ENCODE measurements around the gene MLC1.

Gene MLC1

GRCh38 chr22:50056214-50056972, 28.8 kb downstream of the MLC1 start:
- TF ChIP-seq GLIS3 (CRISPR knock-in tag; IDR thresholded peaks at IDR 0.05) (no peak), CSRNP3 (CRISPR knock-in tag; IDR thresholded peaks at IDR 0.05) (no peak), OSR1 (CRISPR knock-in tag; IDR thresholded peaks at IDR 0.05) (no peak), ARNTL (CRISPR knock-in tag; IDR thresholded peaks at IDR 0.05; ENCODE audit: borderline replicate concordance, low read depth) (no peak), CREB5 (CRISPR knock-in tag; IDR thresholded peaks at IDR 0.05; ENCODE audit: low read depth) (no peak), ZNF70 (CRISPR knock-in tag; IDR thresholded peaks at IDR 0.05) (no peak)
- no peak for ATAC-seq

- TF ChIP-seq SNAI2 (CRISPR knock-in tag; IDR thresholded peaks at IDR 0.05), result no peak
- TF ChIP-seq ZNF8 (CRISPR knock-in tag; IDR thresholded peaks at IDR 0.05), result no peak
- no peak for TF ChIP-seq TSHZ2 (CRISPR knock-in tag; IDR thresholded peaks at IDR 0.05)
- no peak for TF ChIP-seq ZNF565 (CRISPR knock-in tag; conservative IDR thresholded peaks at IDR 0.05; ENCODE audit: low read depth)
- no peak for TF ChIP-seq ESRRG (CRISPR knock-in tag; IDR thresholded peaks at IDR 0.05)
- TF ChIP-seq ISL1 (CRISPR knock-in tag; IDR thresholded peaks at IDR 0.05), result no peak
- no peak for TF ChIP-seq ARNTL (CRISPR knock-in tag; IDR thresholded peaks at IDR 0.05; ENCODE audit: borderline replicate concordance, low read depth)
- no peak for TF ChIP-seq BACH2 (CRISPR knock-in tag; IDR thresholded peaks at IDR 0.05; ENCODE audit: borderline replicate concordance)
- TF ChIP-seq ZFP30 (CRISPR knock-in tag; IDR thresholded peaks at IDR 0.05), result no peak
- TF ChIP-seq CSDC2 (CRISPR knock-in tag; IDR thresholded peaks at IDR 0.05), result no peak
- TF ChIP-seq OSR1 (CRISPR knock-in tag; IDR thresholded peaks at IDR 0.05), result no peak
- TF ChIP-seq GLIS3 (CRISPR knock-in tag; IDR thresholded peaks at IDR 0.05), result no peak
- no peak for TF ChIP-seq TOX (CRISPR knock-in tag; IDR thresholded peaks at IDR 0.05; ENCODE audit: borderline replicate concordance)
- no peak for TF ChIP-seq TCF4 (CRISPR knock-in tag; IDR thresholded peaks at IDR 0.05; ENCODE audit: borderline replicate concordance)
- ATAC-seq, result no peak
Measured at GRCh38 chr22:50053861-50054260, 31.4 kb downstream of the MLC1 start.

GRCh38 chr22:50051930-50052329, 33.3 kb downstream of the MLC1 start:
- no peak for TF ChIP-seq POU6F1 (CRISPR knock-in tag; IDR thresholded peaks at IDR 0.05; ENCODE audit: borderline replicate concordance, low read depth)
- no peak for TF ChIP-seq OSR1 (CRISPR knock-in tag; IDR thresholded peaks at IDR 0.05)
- TF ChIP-seq ZFP30 (CRISPR knock-in tag; IDR thresholded peaks at IDR 0.05), result no peak
- no peak for TF ChIP-seq TOX (CRISPR knock-in tag; IDR thresholded peaks at IDR 0.05; ENCODE audit: borderline replicate concordance)
- no peak for TF ChIP-seq ISL1 (CRISPR knock-in tag; IDR thresholded peaks at IDR 0.05)
- TF ChIP-seq ZFP3 (CRISPR knock-in tag; IDR thresholded peaks at IDR 0.05), result no peak
- TF ChIP-seq BACH2 (CRISPR knock-in tag; IDR thresholded peaks at IDR 0.05; ENCODE audit: borderline replicate concordance), result no peak
- TF ChIP-seq SNAI2 (CRISPR knock-in tag; IDR thresholded peaks at IDR 0.05), result no peak
- TF ChIP-seq PPARA (CRISPR knock-in tag; IDR thresholded peaks at IDR 0.05; ENCODE audit: borderline replicate concordance), result no peak
- TF ChIP-seq CREB5 (CRISPR knock-in tag; IDR thresholded peaks at IDR 0.05; ENCODE audit: low read depth), result no peak
- no peak for TF ChIP-seq TCF4 (CRISPR knock-in tag; IDR thresholded peaks at IDR 0.05; ENCODE audit: borderline replicate concordance)
- TF ChIP-seq ZC3H10 (CRISPR knock-in tag; IDR thresholded peaks at IDR 0.05), result no peak
- TF ChIP-seq ZNF70 (CRISPR knock-in tag; IDR thresholded peaks at IDR 0.05), result no peak
- no peak for TF ChIP-seq GLIS3 (CRISPR knock-in tag; IDR thresholded peaks at IDR 0.05)
- TF ChIP-seq TSHZ2 (CRISPR knock-in tag; IDR thresholded peaks at IDR 0.05), result no peak
- no peak for ATAC-seq

Measured in SK-N-SH treated with all-trans-retinoic acid at 6 μM for 48 hours (cell line).